PC-3 (cell line): Measurements from ENCODE around the gene U2AF1L4. TPM values are rescaled to one million over a fixed set of nuclear protein-coding genes. Genes with fewer than 3 reads are reported as not detected.

Experiments
- ATAC-seq: fragments of 200-7000 bp; cut with Tn5 transposase; 2 replicates; pipeline ENCODE4 v1.9.1; 2020; ENCODE audit warnings: mild to moderate bottlenecking, moderate library complexity
- BruUV-seq: library from RNA; stranded (reverse); fragments of 400-500 nt; replicated peaks from 2 replicates; lab custom pipeline; 2021; lab: Mats Ljungman, UMichigan
- CTCF ChIA-PET: fragments of 300-600 bp; sonication (Branson Sonifier 250); formaldehyde crosslinking; loops from one replicate; lab custom pipeline; 2022; ENCODE audit warnings: antibody characterized with exemption; lab: Charles Lee
- POLR2A ChIA-PET: fragments of 300-600 bp; sonication (Branson Sonifier 250); formaldehyde crosslinking; loops from one replicate; lab custom pipeline; 2022; ENCODE audit warnings: antibody characterized with exemption; ENCODE audit not compliant: unreplicated experiment; lab: Charles Lee
- DNase-seq: peaks from one replicate; pipeline ENCODE4 v3.0.0-alpha.2; 2015
- H2AFZ ChIP-seq: fragments of 300-600 bp; sonication (generic); 2 replicates; pipeline ENCODE4 v1.6.0; 2016; ENCODE audit warnings: antibody characterized with exemption, low read length
- H3F3A ChIP-seq: fragments of 300-600 bp; sonication (generic); one replicate; pipeline ENCODE4 v1.6.0; 2017; ENCODE audit warnings: antibody characterized with exemption, low read length, control low read depth, mild to moderate bottlenecking; ENCODE audit not compliant: unreplicated experiment
- H3K27ac ChIP-seq: fragments of 300-600 bp; sonication (generic); 2 replicates; pipeline ENCODE4 v1.5.1; 2016; ENCODE audit warnings: mild to moderate bottlenecking, low read length
- H3K27me3 ChIP-seq: fragments of 300-600 bp; sonication (generic); 2 replicates; pipeline ENCODE4 v1.6.1; 2016; ENCODE audit warnings: low read length, mixed read lengths
- H3K36me3 ChIP-seq: fragments of 300-600 bp; sonication (generic); 2 replicates; pipeline ENCODE4 v1.6.1; 2016; ENCODE audit warnings: low read depth, mixed run types, low read length, mixed read lengths
- H3K4me1 ChIP-seq: fragments of 300-600 bp; sonication (generic); 2 replicates; pipeline ENCODE4 v1.5.1; 2016; ENCODE audit warnings: low read length; ENCODE audit not compliant: insufficient read depth
- H3K4me2 ChIP-seq: fragments of 300-600 bp; sonication (generic); 2 replicates; pipeline ENCODE4 v1.6.0; 2016; ENCODE audit warnings: low read length
- H3K4me3 ChIP-seq: fragments of 300-600 bp; sonication (generic); 2 replicates; pipeline ENCODE4 v1.5.1; 2016; ENCODE audit warnings: mild to moderate bottlenecking, low read length, mixed read lengths
- H3K79me2 ChIP-seq: fragments of 300-600 bp; sonication (generic); 2 replicates; pipeline ENCODE4 v1.6.1; 2017; ENCODE audit warnings: low read length, mixed read lengths
- H3K9ac ChIP-seq: fragments of 300-600 bp; sonication (generic); 2 replicates; pipeline ENCODE4 v1.6.0; 2016; ENCODE audit warnings: mild to moderate bottlenecking, low read length
- H3K9me2 ChIP-seq: fragments of 300-600 bp; sonication (generic); replicated peaks from 2 replicates; pipeline ENCODE4 v1.6.1; 2016; ENCODE audit warnings: mixed run types, low read length, mixed read lengths
- H3K9me3 ChIP-seq: fragments of 300-600 bp; sonication (generic); 2 replicates; pipeline ENCODE4 v1.6.1; 2016; ENCODE audit warnings: low read length, mixed read lengths
- H4K20me1 ChIP-seq: fragments of 300-600 bp; sonication (generic); 2 replicates; pipeline ENCODE4 v1.6.1; 2016; ENCODE audit warnings: low read length, mixed read lengths
- CTCF ChIP-seq: fragments of 300-600 bp; sonication (generic); conservative IDR thresholded peaks from 2 replicates; pipeline ENCODE4 v1.5.1; 2017; ENCODE audit warnings: antibody characterized with exemption, low read depth, mild to moderate bottlenecking, low read length
- EZH2 ChIP-seq: fragments of 300-600 bp; sonication (generic); IDR thresholded peaks from one replicate; pipeline ENCODE4 v1.6.1; 2017; ENCODE audit warnings: antibody characterized with exemption, mild to moderate bottlenecking, low read length; ENCODE audit not compliant: unreplicated experiment
- EZH2phosphoT487 ChIP-seq: fragments of 300-600 bp; sonication (generic); IDR thresholded peaks from 2 replicates; pipeline ENCODE4 v1.6.1; 2018; ENCODE audit warnings: mild to moderate bottlenecking, antibody characterized with exemption, low read length, borderline replicate concordance
- intact Hi-C: fragments of 100-400 bp; cut with micrococcal nuclease; formaldehyde crosslinking; loops from 2 replicates; pipeline ENCODE4 v1.9.0; 2023
- total RNA-seq: library from RNA; depleted of rRNA; stranded (reverse); fragments of >200 nt; gene quantifications from 2 replicates; pipeline ENCODE4 v1.2.3, GENCODE V29; 2014

Gene U2AF1L4
- total RNA-seq, 1 experiment from 2014 or later, result 7.8 TPM

DNA sequence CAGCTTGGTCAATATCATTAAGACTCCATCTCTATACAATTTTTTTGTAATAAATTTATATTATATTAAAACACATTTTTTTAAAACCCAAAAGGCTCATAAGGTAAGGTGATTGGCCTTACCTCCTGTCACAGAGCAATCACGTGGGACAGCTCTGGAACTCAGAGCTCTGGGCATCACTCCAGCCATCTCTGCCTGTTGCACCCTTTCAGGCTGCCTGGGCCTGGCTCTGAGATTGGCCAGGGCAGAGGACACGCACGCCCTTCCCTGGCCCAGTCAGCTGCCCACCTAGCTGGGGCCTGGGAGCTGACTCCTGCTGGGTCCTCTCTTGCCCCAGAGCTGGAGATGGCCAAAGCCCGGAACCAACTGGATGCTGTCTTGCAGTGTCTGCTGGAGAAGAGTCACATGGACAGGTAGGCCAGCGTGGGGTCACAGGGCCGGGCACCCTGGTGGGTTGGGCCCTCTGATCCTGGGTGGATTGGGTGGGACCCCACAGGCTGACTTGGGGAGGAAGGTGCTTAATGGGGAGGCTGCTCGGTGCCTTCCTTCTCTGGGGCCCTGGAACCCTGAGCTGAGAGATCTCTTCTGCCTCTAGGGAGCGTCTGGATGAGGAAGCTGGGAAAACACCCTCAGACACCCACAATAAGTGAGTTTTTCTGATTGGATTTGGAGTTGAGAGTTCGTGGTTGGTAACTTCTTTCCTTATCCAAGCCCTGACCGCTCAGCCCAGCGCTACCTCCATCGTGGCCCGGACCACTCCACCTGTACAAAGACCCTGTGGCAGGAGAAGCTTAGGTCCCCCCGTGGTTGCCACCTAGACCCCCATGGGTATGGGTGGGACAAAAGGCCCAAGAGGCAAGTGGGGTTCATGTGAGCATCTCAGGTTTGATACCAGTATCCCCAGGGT is 6.9 kb upstream of the U2AF1L4 start:
- ChIA-PET CTCF (no interaction called here), POLR2A (no interaction called here)
- no peaks in the 10 kb centered on the region for H4K20me1 ChIP-seq
- no peak overlapping the region for H3K27ac ChIP-seq
- H3K36me3 ChIP-seq, result no peaks in the 10 kb centered on the region
- no peaks in the 10 kb centered on the region for H3K9me2 ChIP-seq
- ATAC-seq, result no peak
- no peaks in the 10 kb centered on the region for H3K27me3 ChIP-seq
- peaks cover 13% of the 10 kb centered on the region for H3K79me2 ChIP-seq
- H2AFZ ChIP-seq, result no peak overlapping the region
- H3K4me2 ChIP-seq, result no peak overlapping the region
- TF ChIP-seq EZH2, result no peak
- TF ChIP-seq EZH2phosphoT487, result no peak
- TF ChIP-seq CTCF, result no peak
- H3K9me3 ChIP-seq, result no peaks in the 10 kb centered on the region
- no TSS peak for BruUV-seq
- H3K9ac ChIP-seq, result no peak overlapping the region
- H3K4me1 ChIP-seq, result peaks cover 13% of the 10 kb centered on the region
- no peak for DNase-seq
- intact Hi-C loops, result no loop called here
- no peak overlapping the region for H3K4me3 ChIP-seq
- peaks cover 2% of the 10 kb centered on the region for H3F3A ChIP-seq

DNA sequence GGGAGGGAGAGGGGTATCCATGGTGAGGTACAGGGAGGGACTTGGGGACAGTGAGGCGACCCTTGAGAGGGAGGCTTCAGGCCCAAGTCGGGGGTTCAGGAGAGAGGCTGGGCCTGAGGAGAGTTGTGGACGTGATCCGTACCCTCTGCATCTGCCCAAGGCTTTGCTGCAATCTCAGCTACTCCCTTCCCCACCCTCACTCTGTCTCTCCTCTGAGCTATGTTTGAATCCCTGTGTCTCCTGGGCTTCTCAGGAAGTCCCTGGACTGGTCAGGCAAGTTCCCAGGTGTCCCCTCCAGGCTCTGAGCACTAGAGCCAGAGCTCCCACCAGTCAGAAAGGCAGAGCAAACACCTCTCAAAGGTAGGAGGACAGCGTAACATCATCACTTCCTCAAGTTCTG is 4.9 kb upstream of the U2AF1L4 start:
- no peaks in the 10 kb centered on the region for H4K20me1 ChIP-seq
- no peaks in the 10 kb centered on the region for H3K36me3 ChIP-seq
- ChIA-PET POLR2A (no interaction called here), CTCF (no interaction called here)
- ATAC-seq, result no peak
- peaks cover 26% of the 10 kb centered on the region for H3K79me2 ChIP-seq
- no peak for TF ChIP-seq EZH2phosphoT487
- TF ChIP-seq CTCF, result no peak
- TF ChIP-seq EZH2, result no peak
- H3K4me2 ChIP-seq, result peak overlapping the region; percentile 97; the same call in 1 of the 2 replicates
- H3K4me3 ChIP-seq, result no peak overlapping the region
- peak; percentile 6 for DNase-seq
- BruUV-seq, result no TSS peak
- no peaks in the 10 kb centered on the region for H3K9me3 ChIP-seq
- H3K9me2 ChIP-seq, result no peaks in the 10 kb centered on the region
- no peak overlapping the region for H3K27ac ChIP-seq
- peaks cover 18% of the 10 kb centered on the region for H3K4me1 ChIP-seq
- no peak overlapping the region for H2AFZ ChIP-seq
- intact Hi-C loops, result no loop called here
- H3K27me3 ChIP-seq, result no peaks in the 10 kb centered on the region
- no peaks in the 10 kb centered on the region for H3F3A ChIP-seq
- no peak overlapping the region for H3K9ac ChIP-seq
